Stomach (tissue), 4 donors: ENCODE measurements around the gene RCE1.

ENCODE experiments used
- POLR2AphosphoS5 ChIP-seq, 3 donors: sonication (generic); formaldehyde crosslinking; IDR thresholded peaks; one replicate each; pipeline ENCODE4 v1.6.1; 2016; ENCODE audit warnings: antibody characterized with exemption in 3 of 3
- TF ChIP-seq, protein P1 (sequence below), 7 experiments: fragments of 450-650 bp in 4 of 7; fragments of 200-600 bp in 3 of 7; sonication (generic) in 3 of 7; IDR thresholded peaks; one replicate each; pipeline ENCODE4 v1.5.1; 2016 to 2019; ENCODE audit warnings: antibody characterized with exemption in 7 of 7, control low read depth in 2 of 7, mild to moderate bottlenecking in 1 of 7

DNA sequence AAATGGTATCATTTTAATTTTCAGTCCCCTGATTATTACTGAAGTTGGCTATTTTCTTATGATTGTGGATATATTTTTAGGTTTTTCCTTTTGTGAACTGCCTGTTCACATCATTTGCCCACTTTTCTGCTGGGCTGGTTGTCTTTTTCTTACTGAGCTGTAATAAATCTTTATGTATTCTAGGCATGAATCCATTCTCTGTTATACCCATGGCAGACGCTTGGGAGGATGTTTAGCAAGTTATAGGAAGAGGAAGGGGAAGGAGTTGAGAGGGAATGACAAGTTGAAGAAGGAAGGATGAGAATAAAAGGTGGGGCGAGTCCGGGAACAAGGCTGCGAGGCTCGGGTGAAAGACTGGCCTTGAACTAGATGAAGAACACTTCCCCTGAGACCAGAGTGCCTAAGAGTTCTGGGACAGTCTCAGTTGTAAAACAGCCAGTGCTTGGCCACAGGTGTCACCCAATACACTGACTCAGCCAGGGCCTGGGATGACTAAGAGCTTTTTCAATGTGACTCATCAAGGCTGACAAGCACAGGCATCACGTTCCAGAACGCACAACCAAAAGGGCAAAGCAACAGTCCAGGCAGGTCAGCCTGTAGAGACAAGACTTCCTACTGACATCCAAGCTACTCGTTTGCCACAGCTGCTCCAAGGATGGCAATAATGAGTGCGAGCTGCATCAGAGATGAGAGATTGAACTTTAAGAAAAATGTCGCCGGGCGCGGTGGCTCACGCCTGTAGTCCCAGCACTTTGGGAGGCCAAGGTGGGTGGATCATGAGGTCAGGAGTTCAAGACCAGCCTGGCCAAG lies 48.8 kb downstream of the RCE1 start:
- TF ChIP-seq, protein P1, sequence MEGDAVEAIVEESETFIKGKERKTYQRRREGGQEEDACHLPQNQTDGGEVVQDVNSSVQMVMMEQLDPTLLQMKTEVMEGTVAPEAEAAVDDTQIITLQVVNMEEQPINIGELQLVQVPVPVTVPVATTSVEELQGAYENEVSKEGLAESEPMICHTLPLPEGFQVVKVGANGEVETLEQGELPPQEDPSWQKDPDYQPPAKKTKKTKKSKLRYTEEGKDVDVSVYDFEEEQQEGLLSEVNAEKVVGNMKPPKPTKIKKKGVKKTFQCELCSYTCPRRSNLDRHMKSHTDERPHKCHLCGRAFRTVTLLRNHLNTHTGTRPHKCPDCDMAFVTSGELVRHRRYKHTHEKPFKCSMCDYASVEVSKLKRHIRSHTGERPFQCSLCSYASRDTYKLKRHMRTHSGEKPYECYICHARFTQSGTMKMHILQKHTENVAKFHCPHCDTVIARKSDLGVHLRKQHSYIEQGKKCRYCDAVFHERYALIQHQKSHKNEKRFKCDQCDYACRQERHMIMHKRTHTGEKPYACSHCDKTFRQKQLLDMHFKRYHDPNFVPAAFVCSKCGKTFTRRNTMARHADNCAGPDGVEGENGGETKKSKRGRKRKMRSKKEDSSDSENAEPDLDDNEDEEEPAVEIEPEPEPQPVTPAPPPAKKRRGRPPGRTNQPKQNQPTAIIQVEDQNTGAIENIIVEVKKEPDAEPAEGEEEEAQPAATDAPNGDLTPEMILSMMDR (IDR thresholded peaks at IDR 0.05), result no peak
- peak in 1 of 3 donors; percentile 85 for TF ChIP-seq POLR2AphosphoS5 (IDR thresholded peaks at IDR 0.05)
